Stomach (tissue), 4 donors: ENCODE data around the gene EML5.

Source experiments
- EP300 ChIP-seq: sonication (generic); formaldehyde crosslinking; IDR thresholded peaks from one replicate; pipeline ENCODE4 v1.6.1; 2017; ENCODE audit warnings: antibody characterized with exemption
- TF ChIP-seq, protein P1 (sequence below), 7 experiments: fragments of 450-650 bp in 4 of 7; fragments of 200-600 bp in 3 of 7; sonication (generic) in 3 of 7; IDR thresholded peaks; one replicate each; pipeline ENCODE4 v1.5.1; 2016 to 2019; ENCODE audit warnings: antibody characterized with exemption in 7 of 7, control low read depth in 2 of 7, mild to moderate bottlenecking in 1 of 7

DNA sequence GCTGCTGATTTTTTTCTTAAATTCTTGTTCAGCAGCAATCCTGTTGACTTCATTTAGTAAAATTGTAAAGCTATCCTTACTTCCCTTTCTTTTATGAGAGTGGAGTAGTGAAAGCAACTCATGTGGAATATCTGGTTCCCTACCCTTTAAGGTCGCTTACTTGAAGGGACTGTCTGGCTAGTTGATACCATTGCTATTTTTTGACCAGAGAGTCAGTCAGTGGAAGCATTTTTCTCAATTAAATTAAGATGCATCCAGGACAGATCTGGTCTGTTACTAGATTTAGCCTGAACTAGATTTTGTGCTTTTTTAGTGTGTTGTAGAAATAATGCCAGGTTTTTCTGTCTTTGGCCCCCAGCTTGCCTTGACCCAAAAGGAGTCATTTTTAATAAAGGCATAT lies 49.7 kb upstream of the EML5 start:
- TF ChIP-seq, protein P1, sequence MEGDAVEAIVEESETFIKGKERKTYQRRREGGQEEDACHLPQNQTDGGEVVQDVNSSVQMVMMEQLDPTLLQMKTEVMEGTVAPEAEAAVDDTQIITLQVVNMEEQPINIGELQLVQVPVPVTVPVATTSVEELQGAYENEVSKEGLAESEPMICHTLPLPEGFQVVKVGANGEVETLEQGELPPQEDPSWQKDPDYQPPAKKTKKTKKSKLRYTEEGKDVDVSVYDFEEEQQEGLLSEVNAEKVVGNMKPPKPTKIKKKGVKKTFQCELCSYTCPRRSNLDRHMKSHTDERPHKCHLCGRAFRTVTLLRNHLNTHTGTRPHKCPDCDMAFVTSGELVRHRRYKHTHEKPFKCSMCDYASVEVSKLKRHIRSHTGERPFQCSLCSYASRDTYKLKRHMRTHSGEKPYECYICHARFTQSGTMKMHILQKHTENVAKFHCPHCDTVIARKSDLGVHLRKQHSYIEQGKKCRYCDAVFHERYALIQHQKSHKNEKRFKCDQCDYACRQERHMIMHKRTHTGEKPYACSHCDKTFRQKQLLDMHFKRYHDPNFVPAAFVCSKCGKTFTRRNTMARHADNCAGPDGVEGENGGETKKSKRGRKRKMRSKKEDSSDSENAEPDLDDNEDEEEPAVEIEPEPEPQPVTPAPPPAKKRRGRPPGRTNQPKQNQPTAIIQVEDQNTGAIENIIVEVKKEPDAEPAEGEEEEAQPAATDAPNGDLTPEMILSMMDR (IDR thresholded peaks at IDR 0.05): no peak
- no peak for TF ChIP-seq EP300
